GM18505 (cell line): ENCODE results near the gene CNTN2.

Experiments
- ATAC-seq: cut with Tn5 transposase; IDR thresholded peaks from one replicate; pipeline ENCODE4 v1.9.1; 2021; ENCODE audit not compliant: unreplicated experiment
- POLR2A ChIP-seq: IDR thresholded peaks from 4 replicates; pipeline ENCODE4 v1.6.1; 2011; ENCODE audit warnings: borderline replicate concordance; ENCODE audit not compliant: insufficient read depth, insufficient read length; ENCODE audit errors: extremely low read depth

Gene CNTN2

DNA sequence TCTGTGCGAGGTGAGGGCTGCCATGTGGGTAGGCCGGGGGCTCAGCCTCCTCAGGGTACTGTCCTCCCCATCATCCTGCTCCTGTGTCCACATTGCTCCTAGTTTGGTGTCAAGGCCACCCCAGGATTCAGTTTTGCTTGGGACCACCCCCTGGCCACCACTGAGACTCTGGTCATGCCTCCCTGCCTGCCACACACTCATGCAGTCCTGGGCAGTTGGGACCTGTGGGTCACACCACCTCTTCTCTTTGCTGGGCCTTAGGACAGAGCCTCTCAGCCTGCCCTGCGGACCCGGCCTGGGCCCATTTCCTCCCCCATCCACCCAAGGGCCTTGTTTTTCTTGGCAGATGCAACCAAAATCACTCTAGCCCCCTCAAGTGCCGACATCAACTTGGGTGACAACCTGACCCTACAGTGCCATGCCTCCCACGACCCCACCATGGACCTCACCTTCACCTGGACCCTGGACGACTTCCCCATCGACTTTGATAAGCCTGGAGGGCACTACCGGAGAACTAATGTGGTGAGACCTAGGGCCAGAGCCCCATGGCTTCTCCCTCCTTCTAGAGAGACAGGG is 21.8 kb downstream of the CNTN2 start:
- no peak for TF ChIP-seq POLR2A
- no peak for ATAC-seq

DNA sequence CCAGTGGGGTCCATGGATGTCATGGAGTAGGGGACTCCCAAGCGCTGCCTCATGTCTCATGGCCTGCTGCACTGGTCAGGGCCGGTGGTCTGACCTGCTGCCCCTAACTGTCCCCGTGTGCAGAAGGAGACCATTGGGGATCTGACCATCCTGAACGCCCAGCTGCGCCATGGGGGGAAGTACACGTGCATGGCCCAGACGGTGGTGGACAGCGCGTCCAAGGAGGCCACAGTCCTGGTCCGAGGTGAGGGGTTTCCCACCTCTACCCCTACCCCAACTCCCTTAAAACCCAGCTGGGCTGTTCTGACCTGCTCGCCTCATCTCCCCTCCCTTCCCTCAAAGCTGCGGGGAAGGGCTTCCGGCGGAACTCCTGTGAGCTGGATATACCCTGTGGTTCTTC is 22.7 kb downstream of the CNTN2 start:
- ATAC-seq: no peak
- no peak for TF ChIP-seq POLR2A

DNA sequence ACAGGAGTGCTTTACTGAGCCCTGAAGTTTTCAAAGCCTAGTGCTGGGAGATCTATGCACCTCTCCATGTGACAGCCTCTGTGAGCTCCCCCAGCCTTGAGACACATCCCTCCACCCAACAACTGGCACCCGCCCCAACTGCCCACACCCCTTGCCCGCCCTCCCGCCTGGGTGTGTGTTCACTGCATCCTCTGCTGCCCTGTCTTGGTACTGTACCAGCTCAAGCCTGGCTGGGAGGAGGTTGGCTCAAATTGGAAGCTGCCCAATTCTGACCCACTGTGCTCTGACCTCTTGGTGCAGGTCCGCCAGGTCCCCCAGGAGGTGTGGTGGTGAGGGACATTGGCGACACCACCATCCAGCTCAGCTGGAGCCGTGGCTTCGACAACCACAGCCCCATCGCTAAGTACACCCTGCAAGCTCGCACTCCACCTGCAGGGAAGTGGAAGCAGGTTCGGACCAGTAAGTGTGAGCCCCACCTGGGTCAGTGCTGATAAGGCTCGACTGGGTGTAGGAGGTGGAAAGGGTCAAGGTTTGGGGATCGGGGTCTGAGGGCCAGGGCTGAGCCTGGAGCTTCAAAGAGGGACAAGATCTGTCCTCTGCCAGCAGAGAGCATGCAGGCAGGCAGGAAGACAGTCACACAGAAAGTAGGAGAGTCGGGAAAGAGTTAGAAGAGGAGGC is 23.3 kb downstream of the CNTN2 start:
- ATAC-seq: no peak
- no peak for TF ChIP-seq POLR2A

DNA sequence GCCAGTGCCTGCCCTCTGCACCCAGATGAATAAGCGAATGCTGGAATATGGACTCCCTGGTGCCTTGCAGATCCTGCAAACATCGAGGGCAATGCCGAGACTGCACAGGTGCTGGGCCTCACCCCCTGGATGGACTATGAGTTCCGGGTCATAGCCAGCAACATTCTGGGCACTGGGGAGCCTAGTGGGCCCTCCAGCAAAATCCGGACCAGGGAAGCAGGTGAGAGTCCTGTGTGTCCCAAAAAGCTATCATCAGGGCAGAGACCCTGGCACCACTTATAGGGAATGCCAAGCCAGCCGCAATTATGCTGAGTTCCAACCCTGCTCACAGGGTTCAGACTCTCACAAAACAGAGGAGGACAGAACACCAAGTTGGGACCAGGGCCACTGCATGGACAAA is 24.0 kb downstream of the CNTN2 start:
- ATAC-seq: no peak
- no peak for TF ChIP-seq POLR2A

DNA sequence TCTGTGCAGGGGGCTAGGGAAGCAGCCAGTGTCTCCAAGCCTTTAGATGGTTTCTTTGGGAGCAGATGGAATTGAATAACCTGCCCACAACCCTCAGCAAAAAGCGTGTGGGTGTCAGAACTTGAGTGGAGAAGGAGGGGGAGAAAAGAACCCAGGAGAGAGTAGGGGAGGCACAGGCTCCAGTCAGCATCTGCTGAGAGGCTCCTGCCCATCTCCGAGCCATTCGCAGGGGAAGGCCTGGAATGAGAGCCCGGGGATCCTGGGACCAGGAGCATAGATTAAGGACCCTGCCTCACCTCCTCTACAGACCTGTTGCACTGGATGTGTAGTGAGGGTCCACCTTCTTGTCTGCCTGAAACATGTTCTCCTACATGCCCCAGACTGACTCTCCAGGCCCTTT is 25.0 kb downstream of the CNTN2 start:
- TF ChIP-seq POLR2A: no peak
- no peak for ATAC-seq

DNA sequence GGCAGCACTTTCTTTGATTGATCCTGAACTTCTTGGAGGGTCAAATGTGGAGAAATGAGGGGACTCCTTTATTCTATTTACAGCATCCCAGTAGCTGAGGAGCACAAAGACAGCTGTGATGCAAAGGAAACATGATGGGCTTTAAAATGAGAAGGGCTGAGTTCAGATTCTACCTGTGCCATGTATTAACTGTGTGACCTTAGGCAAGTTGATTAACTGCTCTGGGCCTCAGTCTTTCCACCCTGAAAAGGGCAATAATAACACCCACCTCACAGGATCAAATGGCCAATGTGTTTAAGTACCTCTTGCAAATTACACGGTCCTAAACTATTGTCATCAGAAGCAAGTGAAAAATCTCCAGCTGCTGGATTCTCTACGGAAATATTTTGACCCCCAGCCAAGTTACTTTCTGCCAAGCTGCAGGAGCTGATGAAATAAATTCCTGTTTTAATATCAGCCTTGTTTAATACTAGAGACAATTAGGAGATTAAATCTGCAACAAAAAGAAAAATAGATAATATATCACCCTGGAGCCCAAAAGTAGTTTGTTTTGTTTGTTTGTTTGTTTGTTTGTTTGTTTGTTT is 25.5 kb downstream of the CNTN2 start:
- no peak for ATAC-seq
- TF ChIP-seq POLR2A: no peak

DNA sequence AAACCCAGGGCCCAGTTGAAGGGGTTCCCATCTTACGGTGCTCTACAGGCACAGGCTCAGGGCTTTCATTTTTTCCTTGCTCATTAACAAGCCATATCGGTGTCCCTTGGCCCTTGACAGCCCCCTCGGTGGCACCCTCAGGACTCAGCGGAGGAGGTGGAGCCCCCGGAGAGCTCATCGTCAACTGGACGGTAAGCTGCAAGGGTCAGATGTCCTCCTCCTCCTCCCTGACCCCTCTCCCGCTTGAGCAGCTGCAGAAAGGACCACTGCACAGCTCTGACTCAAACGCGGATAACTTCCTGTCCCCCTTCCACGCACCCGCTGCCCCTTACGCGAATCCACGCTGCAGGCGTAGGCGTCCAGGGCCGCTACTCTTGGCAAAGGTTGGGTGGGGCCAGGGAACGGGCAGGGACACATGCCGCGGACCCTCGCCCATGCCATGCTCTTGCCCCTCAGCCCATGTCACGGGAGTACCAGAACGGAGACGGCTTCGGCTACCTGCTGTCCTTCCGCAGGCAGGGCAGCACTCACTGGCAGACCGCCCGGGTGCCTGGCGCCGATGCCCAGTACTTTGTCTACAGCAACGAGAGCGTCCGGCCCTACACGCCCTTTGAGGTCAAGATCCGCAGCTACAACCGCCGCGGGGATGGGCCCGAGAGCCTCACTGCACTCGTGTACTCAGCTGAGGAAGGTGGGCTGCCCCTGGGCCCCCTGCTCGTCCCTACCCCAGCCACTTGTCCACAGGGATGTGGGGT is 26.5 kb downstream of the CNTN2 start:
- no peak for TF ChIP-seq POLR2A
- ATAC-seq: no peak

DNA sequence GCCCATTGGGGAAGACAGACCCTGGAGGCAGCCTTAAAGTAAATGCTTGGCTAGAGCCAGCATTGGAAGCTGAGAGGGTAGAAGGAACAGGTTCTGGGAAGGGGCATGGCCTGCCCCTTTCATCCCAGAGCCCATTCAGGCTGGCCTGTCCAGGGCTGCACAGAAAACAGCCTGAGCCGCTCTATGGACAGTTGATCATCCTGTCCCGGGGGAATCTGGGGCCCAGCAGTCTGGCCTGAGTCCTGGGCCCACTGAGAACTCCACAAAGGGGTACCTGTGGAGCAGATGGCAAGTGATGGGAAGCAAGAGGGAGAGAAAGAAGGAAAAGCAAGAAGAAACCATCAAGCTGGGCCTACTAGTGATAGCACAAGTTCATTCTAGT is 28.0 kb downstream of the CNTN2 start:
- no peak for ATAC-seq
- no peak for TF ChIP-seq POLR2A

DNA sequence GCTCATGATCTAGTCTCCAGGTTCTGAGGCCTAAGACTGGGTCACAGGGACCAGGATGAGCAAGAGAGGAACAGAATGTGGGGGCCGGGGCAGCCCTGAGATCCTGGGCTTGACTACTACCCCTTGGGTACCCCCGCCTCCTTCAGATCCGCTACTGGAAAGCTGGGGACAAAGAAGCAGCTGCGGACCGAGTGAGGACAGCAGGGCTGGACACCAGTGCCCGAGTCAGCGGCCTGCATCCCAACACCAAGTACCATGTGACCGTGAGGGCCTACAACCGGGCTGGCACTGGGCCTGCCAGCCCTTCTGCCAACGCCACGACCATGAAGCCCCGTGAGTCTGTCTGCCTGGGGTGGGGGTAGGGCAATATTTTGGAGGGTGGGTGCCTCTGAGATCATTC is 28.8 kb downstream of the CNTN2 start:
- TF ChIP-seq POLR2A: no peak
- ATAC-seq: no peak

DNA sequence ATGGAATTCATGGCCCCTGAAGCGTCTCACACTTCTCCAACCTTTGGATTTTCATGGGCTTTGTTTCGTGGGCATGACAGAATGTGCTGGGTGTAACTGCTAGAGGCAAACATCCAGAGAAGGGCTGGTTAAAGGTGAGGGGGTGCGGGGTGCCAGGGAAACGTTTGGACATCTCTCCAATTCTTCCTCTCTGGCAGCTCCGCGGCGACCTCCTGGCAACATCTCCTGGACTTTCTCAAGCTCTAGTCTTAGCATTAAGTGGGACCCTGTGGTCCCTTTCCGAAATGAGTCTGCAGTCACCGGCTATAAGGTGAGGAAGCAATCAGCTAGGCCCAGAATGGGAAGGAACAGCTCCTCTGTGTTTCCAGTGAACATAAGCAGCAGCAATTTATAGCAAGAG is 29.3 kb downstream of the CNTN2 start:
- TF ChIP-seq POLR2A: no peak
- no peak for ATAC-seq

DNA sequence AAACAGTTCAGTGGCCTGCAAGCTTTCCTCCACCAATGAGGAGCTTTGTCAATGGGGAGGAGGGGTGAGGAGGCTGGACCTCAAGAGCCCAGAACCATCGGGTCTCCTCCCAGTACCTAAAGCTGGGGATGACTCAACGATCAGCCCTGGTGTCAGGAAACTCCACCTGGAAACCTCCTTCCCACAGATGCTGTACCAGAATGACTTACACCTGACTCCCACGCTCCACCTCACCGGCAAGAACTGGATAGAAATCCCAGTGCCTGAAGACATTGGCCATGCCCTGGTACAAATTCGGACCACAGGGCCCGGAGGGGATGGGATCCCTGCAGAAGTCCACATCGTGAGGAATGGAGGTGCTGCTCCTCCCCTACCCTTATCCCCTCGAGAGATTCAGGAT is 29.9 kb downstream of the CNTN2 start:
- TF ChIP-seq POLR2A: no peak
- ATAC-seq: no peak

DNA sequence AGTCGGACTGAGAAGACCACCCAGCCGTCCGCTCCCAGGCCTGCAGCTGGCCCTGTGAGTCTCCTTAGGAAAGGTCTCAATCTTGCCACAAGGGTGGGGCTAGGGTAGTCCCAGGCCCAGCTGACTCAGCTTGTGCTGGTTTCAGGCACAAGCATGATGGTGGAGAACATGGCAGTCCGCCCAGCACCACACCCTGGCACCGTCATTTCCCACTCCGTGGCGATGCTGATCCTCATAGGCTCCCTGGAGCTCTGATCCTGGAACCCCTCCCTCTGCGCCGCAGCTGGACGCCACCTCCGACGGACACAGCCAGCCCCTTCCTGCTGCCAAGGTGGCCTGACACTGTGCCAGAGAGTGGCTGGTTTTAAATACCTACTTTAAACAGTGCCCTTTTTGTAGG is 30.5 kb downstream of the CNTN2 start:
- ATAC-seq: no peak
- TF ChIP-seq POLR2A: no peak

DNA sequence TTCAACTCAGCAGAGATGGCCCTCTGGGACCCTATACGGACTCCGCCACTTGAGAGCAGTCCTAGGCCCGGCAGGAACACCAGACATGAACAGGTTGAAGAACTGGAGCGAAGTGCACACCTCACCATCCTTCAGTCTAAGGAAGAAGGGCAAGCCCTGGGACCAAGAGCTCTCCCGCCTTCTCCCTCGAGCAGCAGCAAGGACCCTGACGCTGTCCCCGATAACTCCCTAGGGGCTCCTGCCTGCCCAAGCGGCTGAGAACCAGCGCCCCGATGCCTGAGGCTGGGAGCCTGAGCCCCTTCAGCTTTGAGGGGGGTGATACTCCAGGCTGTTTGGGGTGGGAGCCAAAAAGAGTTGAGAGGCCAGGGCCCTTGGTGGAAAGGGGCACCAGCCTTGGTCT is 31.1 kb downstream of the CNTN2 start:
- no peak for ATAC-seq
- TF ChIP-seq POLR2A: no peak

DNA sequence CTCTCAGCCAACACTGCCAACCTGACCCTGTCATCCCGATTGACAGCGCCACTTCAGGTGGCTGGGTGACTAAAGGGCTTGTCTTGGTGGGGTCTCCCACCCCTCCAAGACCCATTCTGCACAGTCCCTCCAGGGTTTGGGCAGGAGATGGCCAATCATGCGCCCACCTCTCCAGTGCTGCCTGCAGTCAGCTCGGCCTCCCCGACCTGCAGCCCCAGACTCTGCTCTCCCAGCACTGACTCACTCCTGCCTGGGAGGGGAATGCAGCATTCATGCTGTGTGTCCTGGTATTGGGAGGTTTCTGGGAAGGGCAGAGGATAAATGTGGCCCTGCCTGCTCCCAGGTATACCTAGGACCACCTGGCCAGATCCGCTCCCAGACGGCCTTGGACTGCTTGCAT is 31.5 kb downstream of the CNTN2 start:
- no peak for ATAC-seq
- no peak for TF ChIP-seq POLR2A
